GM12874 (cell line): Measurements from ENCODE around the gene NOTO.

ENCODE experiments used
- TF ChIP-seq, protein P1 (sequence below): IDR thresholded peaks from 2 replicates; pipeline ENCODE4 v1.5.1; 2011; ENCODE audit warnings: low read depth, mild to moderate bottlenecking, control low read depth, low read length, moderate library complexity; ENCODE audit not compliant: insufficient read depth

Gene NOTO

DNA sequence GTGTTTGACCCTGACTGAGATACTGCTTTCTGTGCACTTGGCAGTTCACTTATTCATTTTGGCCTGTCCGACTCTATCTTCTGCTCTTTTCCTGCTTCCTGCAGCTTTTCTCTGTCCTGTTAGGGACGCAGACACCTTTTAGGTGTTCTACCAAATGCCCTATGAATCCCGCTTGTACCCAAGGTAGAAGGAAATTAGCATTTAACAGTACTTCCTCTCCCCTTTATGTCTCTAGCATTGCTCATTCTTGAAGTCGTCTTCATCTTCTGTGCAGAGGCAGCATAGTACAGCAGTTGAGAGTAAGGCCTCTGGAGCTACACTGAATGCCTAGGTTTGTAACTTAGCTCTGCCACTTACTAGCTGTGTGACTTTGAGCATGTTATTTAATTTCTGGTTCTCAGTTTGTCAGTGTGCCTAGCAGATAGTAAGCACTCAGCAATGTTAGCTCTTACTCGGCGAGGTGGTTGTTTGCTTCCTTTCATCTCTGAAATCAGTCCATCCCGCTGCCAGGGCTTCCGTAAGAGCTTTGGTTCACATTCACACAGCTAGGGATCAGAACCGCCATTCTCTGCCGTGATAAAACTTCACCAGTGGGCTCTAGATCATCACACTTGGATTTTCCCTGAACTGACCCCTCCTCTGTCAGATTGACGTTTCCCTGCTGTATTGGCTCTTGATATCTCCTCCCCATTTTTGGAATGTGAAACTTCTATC is 33.1 kb downstream of the NOTO start:
- TF ChIP-seq, protein P1, sequence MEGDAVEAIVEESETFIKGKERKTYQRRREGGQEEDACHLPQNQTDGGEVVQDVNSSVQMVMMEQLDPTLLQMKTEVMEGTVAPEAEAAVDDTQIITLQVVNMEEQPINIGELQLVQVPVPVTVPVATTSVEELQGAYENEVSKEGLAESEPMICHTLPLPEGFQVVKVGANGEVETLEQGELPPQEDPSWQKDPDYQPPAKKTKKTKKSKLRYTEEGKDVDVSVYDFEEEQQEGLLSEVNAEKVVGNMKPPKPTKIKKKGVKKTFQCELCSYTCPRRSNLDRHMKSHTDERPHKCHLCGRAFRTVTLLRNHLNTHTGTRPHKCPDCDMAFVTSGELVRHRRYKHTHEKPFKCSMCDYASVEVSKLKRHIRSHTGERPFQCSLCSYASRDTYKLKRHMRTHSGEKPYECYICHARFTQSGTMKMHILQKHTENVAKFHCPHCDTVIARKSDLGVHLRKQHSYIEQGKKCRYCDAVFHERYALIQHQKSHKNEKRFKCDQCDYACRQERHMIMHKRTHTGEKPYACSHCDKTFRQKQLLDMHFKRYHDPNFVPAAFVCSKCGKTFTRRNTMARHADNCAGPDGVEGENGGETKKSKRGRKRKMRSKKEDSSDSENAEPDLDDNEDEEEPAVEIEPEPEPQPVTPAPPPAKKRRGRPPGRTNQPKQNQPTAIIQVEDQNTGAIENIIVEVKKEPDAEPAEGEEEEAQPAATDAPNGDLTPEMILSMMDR: no peak

DNA sequence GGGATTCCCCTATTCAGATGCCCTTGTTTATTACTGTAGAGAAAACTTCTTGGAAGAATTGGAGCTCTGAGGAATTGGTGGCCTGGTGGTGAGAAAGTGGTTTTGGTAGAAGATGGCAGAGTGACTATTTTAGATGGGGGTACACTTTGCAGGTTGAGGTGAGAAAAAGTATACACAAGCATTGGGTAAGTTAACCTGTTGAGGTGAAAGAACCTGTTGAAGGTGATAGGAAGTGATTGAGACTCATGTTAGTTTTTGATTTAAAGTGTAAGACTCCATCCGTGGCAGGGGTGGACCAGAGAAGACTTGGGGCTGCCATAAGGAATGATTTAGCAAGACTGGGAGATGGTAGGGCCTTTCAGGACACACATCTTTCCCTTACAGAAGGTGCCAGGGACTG is 34.8 kb downstream of the NOTO start:
- TF ChIP-seq, protein P1: no peak

- TF ChIP-seq, protein P1: no peak
These were observed 35.8 kb downstream of the NOTO start for GRCh38 chr2:73238149-73238548.

DNA sequence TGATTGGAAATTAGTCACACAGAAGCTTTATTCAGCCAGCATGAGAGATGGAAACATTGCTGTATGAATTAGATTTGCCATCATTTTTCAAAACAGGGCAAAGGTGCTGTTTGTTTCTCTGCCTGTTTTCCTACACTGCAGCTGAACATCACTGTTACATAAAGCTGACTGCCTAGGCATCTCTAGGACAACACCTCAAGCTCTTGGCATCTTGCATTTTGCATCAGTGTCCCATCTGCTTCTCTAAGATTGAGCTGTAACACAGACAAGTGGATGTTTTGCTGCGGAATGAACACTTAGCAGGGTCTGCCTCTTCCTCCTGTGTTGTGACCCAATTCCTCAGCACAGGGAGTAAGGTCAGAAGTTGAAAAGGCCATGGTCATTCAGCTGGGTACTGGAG is 36.6 kb downstream of the NOTO start:
- TF ChIP-seq, protein P1: no peak

- TF ChIP-seq, protein P1: no peak
These were observed 37.4 kb downstream of the NOTO start for GRCh38 chr2:73239776-73240175.

GRCh38 chr2:73243884-73244570 is 41.7 kb downstream of the NOTO start:
- TF ChIP-seq, protein P1: no peak

DNA sequence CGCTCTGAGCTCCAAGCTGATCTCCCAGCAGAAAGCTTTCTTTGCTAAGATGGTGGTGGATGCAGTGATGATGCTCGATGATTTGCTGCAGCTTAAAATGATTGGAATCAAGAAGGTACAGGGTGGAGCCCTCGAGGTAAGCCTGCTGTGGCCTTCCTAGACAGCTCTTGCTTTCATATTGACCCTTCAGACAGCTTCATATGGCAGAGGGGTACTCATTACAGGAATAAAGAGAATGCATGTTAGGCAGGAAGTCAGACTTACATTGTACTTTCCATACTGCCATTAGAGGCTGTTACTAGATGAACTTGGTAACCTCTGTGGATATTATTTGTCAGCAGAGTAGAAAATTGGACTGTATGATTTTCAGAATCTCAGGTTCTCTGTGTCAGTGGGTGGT is 42.2 kb downstream of the NOTO start:
- TF ChIP-seq, protein P1: no peak
